Nucleus accumbens (tissue), 56 donors: Measurements from ENCODE around the gene OXGR1.

Source experiments
- DNase-seq, 56 donors: peaks; one replicate each; lab custom pipeline; 2025; lab: John Stamatoyannopoulos, UW

Gene OXGR1

GRCh38 chr13:96966415-96967102 lies 27.7 kb downstream of the OXGR1 start:
- no peak for DNase-seq

GRCh38 chr13:96963786-96964475 lies 30.3 kb downstream of the OXGR1 start:
- no peak for DNase-seq

- no peak for DNase-seq
Measured at GRCh38 chr13:96960379-96960778, 33.9 kb downstream of the OXGR1 start.

GRCh38 chr13:96958286-96958891 lies 35.9 kb downstream of the OXGR1 start:
- peak in 2 of 56 donors; percentile 0 to 13 for DNase-seq

- DNase-seq = no peak
Measured at GRCh38 chr13:96952595-96952994, 41.7 kb downstream of the OXGR1 start.

- DNase-seq = no peak
Measured at GRCh38 chr13:96948127-96948526, 46.1 kb downstream of the OXGR1 start.

- DNase-seq = no peak
Measured at GRCh38 chr13:96947343-96947910, 46.8 kb downstream of the OXGR1 start.

GRCh38 chr13:96946709-96947311 lies 47.5 kb downstream of the OXGR1 start:
- DNase-seq = no peak

- DNase-seq = no peak
Measured at GRCh38 chr13:96940961-96941360, 53.3 kb downstream of the OXGR1 start.

GRCh38 chr13:96935901-96936300 lies 58.4 kb downstream of the OXGR1 start:
- DNase-seq = no peak
